Retinal pigment epithelial cell (primary cell): ENCODE measurements around the gene SAP30L.

Experiments
- DNase-seq: peaks from one replicate; pipeline ENCODE4 v3.0.0-alpha.2; 2010; ENCODE audit warnings: low read depth
- H3K4me3 ChIP-seq: 2 replicates; pipeline ENCODE4 v1.5.1; 2011; ENCODE audit warnings: mild to moderate bottlenecking, low read length, control low read depth, moderate library complexity
- CTCF ChIP-seq: conservative IDR thresholded peaks from 2 replicates; pipeline ENCODE4 v1.5.1; 2011; ENCODE audit warnings: low read depth, low read length, control low read depth, inconsistent platforms

The SAP30L gene

GRCh38 chr5:154409230-154409840 lies 36.5 kb upstream of the SAP30L start:
- TF ChIP-seq CTCF, result no peak
- H3K4me3 ChIP-seq, result no peak overlapping the region
- no peak for DNase-seq

- TF ChIP-seq CTCF, result no peak
- no peak for DNase-seq
- no peak overlapping the region for H3K4me3 ChIP-seq
Observed at GRCh38 chr5:154410008-154410407, 35.8 kb upstream of the SAP30L start.

- DNase-seq, result no peak
- TF ChIP-seq CTCF, result no peak
- no peak overlapping the region for H3K4me3 ChIP-seq
Observed at GRCh38 chr5:154410786-154411185, 35.0 kb upstream of the SAP30L start.

- DNase-seq, result no peak
- H3K4me3 ChIP-seq, result no peak overlapping the region
Observed at GRCh38 chr5:154411338-154411737, 34.5 kb upstream of the SAP30L start.

GRCh38 chr5:154412316-154412715 lies 33.5 kb upstream of the SAP30L start:
- no peak for DNase-seq
- H3K4me3 ChIP-seq, result no peak overlapping the region
- TF ChIP-seq CTCF, result no peak

More at GRCh38 chr5:154411338-154411737, 34.5 kb upstream of the SAP30L start:
- no peak for TF ChIP-seq CTCF

- DNase-seq, result no peak
- no peak for TF ChIP-seq CTCF
- H3K4me3 ChIP-seq, result no peak overlapping the region
Observed at GRCh38 chr5:154412925-154413324, 32.9 kb upstream of the SAP30L start.

GRCh38 chr5:154415114-154415513 lies 30.7 kb upstream of the SAP30L start:
- no peak overlapping the region for H3K4me3 ChIP-seq
- DNase-seq, result no peak
- TF ChIP-seq CTCF, result no peak
